HEK293T (cell line): ENCODE data around the gene CAPN13.

Experiments used
- ARNT ChIP-seq: fragments of 450-650 bp; IDR thresholded peaks from 2 replicates; pipeline ENCODE4 v1.6.1; 2017; ENCODE audit warnings: mild to moderate bottlenecking
- BHLHE40 ChIP-seq: fragments of 450-650 bp; IDR thresholded peaks from 2 replicates; pipeline ENCODE4 v1.6.1; 2016; ENCODE audit warnings: mild to moderate bottlenecking, moderate library complexity, borderline replicate concordance
- CTBP1 ChIP-seq: fragments of 450-650 bp; IDR thresholded peaks from 2 replicates; pipeline ENCODE4 v1.6.1; 2016; ENCODE audit warnings: borderline replicate concordance
- FOXK2 ChIP-seq: fragments of 450-650 bp; IDR thresholded peaks from 2 replicates; pipeline ENCODE4 v1.6.1; 2016; ENCODE audit warnings: mild to moderate bottlenecking
- SP1 ChIP-seq: fragments of 450-650 bp; IDR thresholded peaks from 2 replicates; pipeline ENCODE4 v1.6.1; 2017
- SUZ12 ChIP-seq: fragments of 450-650 bp; IDR thresholded peaks from 2 replicates; pipeline ENCODE4 v1.6.1; 2016; ENCODE audit warnings: mild to moderate bottlenecking
- ZNF384 ChIP-seq: fragments of 450-650 bp; IDR thresholded peaks from 2 replicates; pipeline ENCODE4 v1.6.1; 2016

- TF ChIP-seq SP1 (no peak), ZNF384 (no peak), SUZ12 (no peak), FOXK2 (no peak), CTBP1 (no peak), ARNT (no peak), BHLHE40 (no peak)
These were observed 41.3 kb downstream of the CAPN13 start for GRCh38 chr2:30765876-30766470.
